VCaP (cell line): ENCODE data around the gene RNF112.
"Not testable (repeated sequence)": the region's sequence is repeated elsewhere in the genome, so short reads cannot be mapped to it uniquely, and the experiment has no call there.

Source experiments
- H3K27ac ChIP-seq: fragments of 450-650 bp; 2 replicates; pipeline ENCODE4 v1.5.1; 2017
- TF ChIP-seq, protein P1 (sequence below): fragments of 450-650 bp; conservative IDR thresholded peaks from 2 replicates; pipeline ENCODE4 v1.5.1; 2017; ENCODE audit warnings: mild to moderate bottlenecking, moderate library complexity

RNF112 gene

GRCh38 chr17:19448341-19449268 is 37.6 kb downstream of the RNF112 start:
- H3K27ac ChIP-seq, result no peak overlapping the region
- TF ChIP-seq, protein P1, sequence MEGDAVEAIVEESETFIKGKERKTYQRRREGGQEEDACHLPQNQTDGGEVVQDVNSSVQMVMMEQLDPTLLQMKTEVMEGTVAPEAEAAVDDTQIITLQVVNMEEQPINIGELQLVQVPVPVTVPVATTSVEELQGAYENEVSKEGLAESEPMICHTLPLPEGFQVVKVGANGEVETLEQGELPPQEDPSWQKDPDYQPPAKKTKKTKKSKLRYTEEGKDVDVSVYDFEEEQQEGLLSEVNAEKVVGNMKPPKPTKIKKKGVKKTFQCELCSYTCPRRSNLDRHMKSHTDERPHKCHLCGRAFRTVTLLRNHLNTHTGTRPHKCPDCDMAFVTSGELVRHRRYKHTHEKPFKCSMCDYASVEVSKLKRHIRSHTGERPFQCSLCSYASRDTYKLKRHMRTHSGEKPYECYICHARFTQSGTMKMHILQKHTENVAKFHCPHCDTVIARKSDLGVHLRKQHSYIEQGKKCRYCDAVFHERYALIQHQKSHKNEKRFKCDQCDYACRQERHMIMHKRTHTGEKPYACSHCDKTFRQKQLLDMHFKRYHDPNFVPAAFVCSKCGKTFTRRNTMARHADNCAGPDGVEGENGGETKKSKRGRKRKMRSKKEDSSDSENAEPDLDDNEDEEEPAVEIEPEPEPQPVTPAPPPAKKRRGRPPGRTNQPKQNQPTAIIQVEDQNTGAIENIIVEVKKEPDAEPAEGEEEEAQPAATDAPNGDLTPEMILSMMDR, result no peak

DNA sequence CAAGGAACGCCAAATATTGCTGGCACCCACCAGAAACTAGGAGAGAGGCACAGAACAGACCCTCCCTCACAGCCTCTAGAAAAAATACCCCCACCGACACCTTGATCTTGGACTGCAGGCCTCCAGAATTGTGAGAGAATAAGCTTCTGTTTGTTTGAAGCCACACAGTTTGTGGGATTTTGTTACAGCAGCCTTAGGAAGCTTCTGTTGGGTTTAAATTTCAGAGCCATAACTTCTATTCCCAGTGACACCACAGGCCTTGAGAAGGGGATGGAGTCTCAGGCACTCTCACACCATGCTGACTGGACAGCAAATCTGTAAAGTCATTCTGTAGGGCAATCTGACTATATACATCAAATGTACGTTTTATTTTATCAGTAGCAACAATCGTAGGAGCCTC is 38.6 kb downstream of the RNF112 start:
- H3K27ac ChIP-seq, result no peak overlapping the region
- TF ChIP-seq, protein P1, result no peak

DNA sequence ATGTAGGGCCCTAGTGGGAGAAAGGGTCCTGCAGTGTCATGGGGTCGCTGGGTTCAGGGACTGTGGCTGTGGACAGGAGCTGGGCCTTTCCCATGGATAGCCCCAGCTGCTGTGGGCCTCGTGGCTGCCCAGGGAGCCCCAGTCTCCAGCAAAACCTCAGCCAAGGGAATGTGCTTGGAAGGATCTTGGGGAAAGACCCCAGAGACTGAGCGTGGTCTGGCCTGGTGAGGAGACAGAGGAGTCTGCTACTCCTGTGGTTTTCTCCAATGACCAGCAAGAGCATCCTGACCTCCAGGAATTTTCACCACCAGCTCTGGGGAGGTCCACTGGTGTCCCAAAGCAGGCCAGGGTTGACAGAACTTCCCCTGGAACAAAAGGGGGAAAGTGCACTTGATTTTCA is 42.3 kb downstream of the RNF112 start:
- no peak overlapping the region for H3K27ac ChIP-seq
- TF ChIP-seq, protein P1, result no peak

GRCh38 chr17:19454074-19454473 is 43.0 kb downstream of the RNF112 start:
- TF ChIP-seq, protein P1, result no peak
- H3K27ac ChIP-seq, result no peak overlapping the region

DNA sequence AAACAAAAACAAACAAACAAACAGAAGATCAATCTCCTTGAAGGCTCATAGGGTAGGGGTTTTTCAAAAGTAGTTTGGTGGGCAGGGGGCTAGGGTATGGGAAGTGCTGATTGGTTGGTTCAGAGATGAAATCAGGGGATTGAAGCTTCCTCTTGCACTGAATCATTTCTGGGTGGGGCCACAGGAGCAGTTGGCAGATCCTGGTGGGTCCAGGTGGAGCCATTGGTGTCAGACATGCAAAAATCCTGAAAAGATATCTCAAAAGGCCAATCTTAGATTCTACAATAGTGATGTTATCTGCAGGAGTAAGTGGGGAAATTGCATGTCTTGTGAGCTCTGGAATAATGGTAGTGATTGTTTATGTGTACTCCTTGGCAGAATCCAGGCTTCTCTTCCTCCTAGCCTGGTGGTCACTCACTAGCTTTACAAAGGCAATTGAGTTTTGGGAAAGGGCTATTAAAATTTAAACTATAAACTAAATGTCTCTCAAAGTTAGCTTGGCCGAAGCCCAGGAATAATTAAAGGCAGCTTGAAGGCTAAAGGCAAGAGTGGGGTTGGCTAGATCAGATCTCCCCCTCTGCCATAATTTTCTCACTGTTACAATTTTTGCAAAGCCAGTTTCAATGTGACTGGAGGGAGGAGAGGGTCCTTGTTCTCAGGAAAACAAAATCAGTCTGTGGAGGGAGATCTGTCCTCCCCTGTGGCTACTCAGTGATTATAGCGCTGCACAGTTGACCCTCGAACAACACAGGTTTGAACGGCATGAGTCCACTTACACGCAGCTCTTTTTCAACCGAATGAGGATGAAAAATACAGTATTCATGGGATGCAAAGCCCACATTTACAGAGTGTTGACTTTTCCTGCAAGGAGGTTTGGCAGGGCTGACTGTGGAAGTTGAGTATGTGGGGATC is 45.2 kb downstream of the RNF112 start:
- TF ChIP-seq, protein P1, result no peak
- no peak overlapping the region for H3K27ac ChIP-seq

DNA sequence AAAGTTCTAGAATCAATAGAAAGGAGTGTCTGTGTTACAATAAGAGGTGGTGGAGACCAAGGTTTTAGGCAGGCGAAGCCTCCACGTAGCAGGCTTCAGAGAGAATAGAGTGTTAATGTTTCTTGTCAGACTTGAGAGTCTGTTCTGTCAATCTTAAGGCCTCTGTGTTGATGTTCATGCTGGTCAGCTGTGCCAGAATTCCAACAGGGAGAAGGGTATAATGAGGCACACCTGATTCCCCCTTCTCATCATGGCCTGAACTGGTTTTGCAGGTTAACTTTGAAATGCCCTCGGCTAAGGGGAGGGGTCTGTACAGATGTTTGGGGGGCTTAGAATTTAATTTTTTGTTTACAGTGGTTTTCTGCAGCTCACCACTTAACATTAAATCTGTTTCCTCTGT is 46.0 kb downstream of the RNF112 start:
- no peak overlapping the region for H3K27ac ChIP-seq
- TF ChIP-seq, protein P1, result no peak

DNA sequence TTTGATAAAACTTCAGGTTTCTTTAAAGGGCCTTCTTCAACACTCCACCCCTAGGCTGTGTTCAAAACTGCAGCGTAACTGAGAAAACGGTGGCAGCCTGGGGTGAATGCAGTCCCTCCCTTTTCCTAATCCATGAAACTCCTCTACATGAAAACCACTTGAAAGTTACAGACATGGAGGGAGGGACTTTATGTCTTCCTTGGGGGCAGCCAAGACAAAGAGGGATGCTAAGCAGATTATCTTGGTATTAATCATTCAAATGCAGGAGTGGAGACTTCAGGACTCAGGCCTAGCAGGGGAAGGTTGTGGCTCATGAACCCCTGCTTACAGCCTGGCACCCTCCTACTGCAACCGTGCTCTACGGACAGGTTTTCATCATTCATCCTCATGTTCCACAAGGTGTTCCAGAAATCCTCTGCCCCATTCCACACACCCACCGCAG is 46.8 kb downstream of the RNF112 start:
- TF ChIP-seq, protein P1, result no peak
- no peak overlapping the region for H3K27ac ChIP-seq

- not testable (repeated sequence) for H3K27ac ChIP-seq
These were observed 47.4 kb downstream of the RNF112 start for GRCh38 chr17:19458481-19458880.

GRCh38 chr17:19459018-19459655 is 48.1 kb downstream of the RNF112 start:
- not testable (repeated sequence) for H3K27ac ChIP-seq
